ENCODE measurements around the gene TGFB1.
A peak's percentile ranks its signal among the peaks of the same experiment; 100 is the strongest.

The TGFB1 gene

DNA sequence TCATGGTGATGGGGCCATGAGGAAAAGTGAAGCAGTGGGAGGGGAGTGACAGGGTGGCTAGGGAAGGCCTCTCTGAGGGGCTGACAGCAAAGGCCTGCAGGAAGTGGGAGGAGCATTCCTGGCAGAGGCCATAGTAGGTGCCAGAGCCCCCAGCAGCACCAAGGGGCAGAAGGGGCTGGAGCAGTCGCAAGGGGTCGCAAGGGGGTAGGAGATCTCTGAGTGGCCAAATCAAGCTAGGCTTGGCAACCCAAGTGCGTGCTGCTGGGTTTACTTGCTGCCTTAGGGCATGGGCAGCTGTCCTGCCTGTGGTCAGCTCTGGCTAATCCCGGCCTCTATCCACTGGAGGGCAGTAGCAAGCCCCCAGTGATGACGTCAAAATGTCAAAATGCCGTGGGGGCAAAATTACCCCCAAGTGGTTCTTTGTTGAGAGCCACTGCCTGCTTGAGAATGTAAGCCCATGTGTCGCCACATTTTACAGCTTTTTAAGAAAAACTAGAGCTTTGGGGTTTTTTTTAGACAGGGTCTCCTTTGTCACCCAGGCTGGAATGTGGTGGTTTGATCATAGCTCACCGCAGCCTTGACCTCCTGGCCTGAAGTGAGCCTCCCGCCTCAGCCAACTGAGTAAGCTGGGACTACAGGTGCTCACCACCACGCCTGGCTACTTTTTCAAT is 32.0 kb downstream of the TGFB1 start:
- no peak for DNase-seq

DNA sequence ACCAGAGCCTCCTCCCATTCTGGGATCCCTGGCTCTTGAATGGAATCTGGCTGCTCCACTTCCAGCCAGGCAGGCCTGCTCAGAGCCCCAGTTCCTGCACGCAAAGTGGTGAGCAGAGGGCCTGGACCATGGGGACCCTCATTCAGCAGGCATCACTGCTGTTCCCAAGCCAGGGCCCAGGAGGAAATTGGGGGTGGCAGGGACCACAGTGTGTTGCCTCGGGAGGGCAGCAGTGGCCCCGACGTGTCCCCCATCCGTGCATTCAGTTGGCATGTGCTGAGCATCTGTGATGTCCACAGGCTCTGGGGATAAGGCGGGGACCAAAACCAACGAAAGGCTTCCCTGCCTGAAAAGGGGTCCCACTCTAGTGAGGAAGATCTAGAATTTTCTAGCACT is 32.5 kb downstream of the TGFB1 start:
- DNase-seq: no peak

DNA sequence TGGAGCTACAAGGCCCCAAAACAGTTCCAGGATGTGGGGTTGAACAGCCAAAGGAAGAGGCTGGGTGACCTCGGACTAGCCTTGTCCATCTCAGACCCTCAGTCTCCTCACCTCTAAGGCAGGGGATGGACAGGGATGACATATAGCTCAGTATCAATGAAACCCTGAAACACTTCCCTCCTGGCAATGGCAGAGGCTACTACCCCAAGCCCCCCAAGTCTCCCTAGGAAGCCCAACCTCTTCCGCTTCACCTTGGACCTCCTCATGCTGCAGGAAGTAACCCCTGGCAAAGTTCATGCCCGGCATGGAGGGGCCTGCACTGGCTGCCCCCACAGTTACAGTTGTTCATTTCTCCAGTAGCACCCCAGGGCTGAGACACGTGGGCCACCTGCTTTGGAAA is 33.2 kb downstream of the TGFB1 start:
- DNase-seq: no peak

- no peak for DNase-seq
Observed at GRCh38 chr19:41320185-41320518, 33.6 kb downstream of the TGFB1 start.

GRCh38 chr19:41319500-41320184 is 34.1 kb downstream of the TGFB1 start:
- no peak for DNase-seq

DNA sequence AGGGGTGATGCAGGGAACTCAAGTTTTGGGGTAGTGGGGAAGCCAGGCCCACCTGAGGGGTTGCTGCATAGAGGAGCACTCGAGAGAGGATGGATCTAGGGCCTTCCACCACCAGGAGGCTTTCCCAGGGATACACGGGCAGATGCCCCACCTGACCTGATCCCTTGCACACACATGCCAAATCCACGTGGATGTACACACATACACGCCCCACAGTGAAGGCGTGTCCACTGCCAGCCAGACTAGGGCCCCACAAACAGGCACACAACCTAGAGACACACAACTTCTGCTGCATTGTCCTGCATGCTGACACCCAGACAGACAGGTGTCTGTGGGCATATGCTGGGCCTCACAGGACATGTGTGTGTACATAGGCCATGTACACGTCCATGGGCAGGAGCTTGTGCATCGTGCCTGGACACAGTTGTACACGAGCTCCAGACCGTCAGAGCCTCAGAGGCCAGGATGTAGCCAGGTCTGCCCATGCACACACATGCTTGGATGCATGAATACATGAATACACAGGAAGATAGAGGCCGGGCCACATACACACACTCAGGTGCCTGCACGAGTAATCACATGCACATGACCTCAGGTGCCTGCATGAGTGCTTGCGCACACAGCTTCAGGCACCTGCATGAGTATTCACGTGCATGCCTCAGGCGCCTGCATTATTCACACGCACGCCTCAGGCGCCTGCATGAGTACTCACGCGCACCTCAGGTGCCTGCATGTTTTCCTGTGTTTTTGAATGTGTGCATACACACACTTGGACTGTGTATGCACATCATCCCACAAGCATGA is 34.8 kb downstream of the TGFB1 start:
- no peak for DNase-seq

DNA sequence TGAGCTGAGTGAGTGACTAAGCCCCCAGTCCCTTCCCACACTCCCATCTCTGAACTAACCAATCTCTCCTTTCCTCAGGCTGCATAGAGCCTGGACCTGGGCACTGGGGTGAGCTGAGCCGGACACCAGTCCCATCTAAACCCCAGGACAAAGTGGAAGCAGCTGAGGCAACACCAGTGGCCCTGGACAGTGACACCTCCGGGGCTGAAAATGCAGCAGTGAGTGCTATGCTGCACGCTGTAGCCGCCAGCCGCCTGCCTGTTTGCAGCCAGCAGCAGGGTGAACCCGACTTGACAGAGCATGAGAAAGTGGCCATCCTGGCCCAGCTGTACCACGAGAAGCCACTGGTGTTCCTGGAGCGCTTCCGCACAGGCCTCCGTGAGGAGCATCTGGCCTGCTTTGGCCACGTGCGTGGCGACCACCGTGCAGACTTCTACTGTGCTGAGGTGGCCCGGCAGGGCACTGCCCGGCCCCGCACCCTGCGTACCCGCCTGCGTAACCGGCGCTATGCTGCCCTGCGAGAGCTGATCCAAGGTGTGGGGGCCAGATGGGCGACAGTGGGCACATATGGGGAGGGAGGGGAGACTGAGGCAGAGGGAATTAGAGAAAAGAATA is 37.3 kb downstream of the TGFB1 start:
- DNase-seq: no peak

DNA sequence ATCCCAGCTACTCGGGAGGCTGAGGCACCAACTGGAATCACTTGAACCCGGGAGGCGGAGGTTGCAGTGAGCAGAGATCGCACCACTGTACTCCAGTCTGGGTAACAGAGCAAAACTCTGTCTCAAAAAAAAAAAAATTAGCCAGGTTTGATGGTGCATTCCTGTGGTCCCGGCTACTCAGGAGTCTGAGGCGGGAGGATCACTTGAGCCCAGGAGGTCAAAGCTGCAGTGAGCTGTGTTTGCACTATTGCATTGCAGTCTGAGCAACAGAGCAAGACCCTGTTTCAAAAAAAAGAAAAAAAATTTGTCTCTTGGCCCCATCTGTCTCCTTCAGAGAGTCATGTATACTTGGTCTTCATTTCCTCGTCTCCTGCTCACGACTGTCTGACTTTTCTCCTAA is 42.1 kb downstream of the TGFB1 start:
- DNase-seq: no peak

- no peak for DNase-seq
Observed at GRCh38 chr19:41311072-41311471, 42.6 kb downstream of the TGFB1 start.

DNA sequence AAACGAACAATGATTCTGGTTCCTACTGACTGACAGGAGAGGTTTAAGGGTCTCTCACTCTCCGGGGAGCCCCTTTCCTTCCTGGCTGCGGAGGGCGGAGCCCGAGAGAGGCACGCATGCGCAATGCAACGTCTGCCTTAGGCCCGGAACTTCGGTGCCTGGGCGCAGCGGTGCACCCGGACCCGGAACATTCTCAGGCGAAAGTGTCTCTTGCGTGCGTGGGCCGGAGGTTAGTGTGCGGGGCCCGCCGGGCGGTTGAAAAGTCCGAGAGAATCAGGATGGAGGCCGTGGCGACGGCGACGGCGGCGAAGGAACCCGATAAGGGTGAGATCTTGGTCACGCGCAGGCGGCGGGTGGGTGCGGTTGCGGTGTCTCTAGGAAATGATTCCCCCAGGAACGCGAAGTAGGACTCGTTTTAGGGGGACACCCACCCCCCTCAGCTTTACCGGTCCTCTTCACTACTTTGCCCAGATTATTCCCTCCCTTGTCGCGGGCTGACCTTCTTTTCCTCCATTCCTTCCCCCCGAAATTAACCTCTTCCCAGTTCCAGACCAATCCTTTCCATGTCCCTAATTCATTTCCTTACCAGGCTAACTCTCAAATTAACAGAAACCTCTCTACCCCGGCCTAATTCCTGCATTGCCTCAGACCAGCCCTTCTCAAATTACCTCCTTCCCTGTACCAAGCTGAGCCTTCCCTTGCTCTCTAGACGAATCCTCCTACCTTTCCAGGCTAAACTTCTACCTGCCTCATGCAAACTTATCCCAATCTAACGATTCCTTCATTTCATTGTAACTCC is 43.5 kb downstream of the TGFB1 start, which contains the start of gene CCDC97:
Gene CCDC97 (plus strand): TSS at position 140 of the 799 bp plus-strand sequence. CDS start 139 bp downstream, at position 279.
- peak; percentile 99 for DNase-seq

- DNase-seq: peak; percentile 27
Observed at GRCh38 chr19:41309180-41310032, 44.3 kb downstream of the TGFB1 start.

- DNase-seq: peak; percentile 73
Observed at GRCh38 chr19:41308450-41309179, 45.1 kb downstream of the TGFB1 start.

DNA sequence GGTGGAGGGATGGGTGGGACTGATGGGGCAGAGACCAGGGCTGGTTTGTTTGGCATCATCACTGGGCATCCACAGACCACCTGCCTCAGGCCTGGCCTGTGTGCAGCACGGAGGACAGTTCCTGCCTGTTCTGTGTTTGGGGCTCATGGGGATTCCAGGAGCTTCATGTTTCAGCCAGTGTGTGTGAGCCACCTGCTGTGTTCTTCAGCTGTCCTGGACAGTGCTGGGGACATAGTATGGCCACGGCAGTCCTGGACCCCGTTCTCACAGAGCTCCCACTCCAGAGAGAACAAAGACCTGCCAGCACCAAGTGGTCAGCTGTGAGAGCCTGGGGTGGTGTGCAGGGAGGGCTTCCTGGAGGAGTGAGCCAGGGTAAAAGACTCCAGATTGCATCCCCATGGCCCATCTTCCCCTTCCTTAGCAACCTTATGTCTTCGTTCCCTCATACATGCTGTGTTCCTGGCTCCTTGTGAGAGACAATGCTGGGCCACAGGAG is 45.7 kb downstream of the TGFB1 start:
- DNase-seq: no peak

- no peak for DNase-seq
Observed at GRCh38 chr19:41307090-41307875, 46.4 kb downstream of the TGFB1 start.

DNA sequence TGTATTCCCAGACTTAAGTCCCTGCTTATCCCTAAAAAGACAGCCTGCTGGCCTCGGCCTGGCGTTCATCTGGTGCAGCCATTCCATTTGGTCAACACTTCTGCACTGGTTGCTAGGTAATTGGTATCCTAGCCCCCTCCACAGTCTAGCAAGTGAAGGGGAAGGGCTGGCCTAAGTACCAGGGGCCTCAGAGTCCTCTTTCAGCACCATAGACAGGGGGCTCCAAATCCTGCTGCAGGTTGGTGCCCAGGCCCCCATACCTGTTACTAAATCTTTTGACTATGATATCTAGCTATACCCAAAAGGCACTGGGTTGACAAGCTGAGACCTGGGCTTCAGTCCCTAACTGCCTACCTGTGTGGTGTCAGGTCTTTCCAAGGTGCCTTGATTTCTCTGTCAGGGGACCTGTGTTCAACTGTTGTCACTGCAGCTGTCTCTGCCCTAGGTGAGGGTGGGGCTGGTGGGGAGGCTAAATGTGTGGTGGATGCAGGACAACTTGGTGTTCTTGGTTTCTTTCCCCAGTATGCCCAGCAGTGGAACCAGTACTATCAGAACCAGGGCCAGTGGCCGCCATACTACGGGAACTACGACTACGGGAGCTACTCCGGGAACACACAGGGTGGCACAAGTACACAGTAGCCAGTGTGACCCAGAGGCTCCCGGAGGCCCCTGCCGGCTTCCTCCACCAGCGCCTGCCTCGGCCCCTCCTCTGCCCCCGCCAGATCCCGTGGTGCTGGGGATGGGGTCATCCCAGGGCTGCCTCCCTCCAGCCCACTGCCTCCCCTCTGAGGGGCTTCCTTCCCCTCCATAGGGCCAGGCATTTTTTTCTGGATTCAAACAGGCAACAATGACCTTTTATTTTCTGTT is 47.6 kb downstream of the TGFB1 start:
- no peak for DNase-seq

DNA sequence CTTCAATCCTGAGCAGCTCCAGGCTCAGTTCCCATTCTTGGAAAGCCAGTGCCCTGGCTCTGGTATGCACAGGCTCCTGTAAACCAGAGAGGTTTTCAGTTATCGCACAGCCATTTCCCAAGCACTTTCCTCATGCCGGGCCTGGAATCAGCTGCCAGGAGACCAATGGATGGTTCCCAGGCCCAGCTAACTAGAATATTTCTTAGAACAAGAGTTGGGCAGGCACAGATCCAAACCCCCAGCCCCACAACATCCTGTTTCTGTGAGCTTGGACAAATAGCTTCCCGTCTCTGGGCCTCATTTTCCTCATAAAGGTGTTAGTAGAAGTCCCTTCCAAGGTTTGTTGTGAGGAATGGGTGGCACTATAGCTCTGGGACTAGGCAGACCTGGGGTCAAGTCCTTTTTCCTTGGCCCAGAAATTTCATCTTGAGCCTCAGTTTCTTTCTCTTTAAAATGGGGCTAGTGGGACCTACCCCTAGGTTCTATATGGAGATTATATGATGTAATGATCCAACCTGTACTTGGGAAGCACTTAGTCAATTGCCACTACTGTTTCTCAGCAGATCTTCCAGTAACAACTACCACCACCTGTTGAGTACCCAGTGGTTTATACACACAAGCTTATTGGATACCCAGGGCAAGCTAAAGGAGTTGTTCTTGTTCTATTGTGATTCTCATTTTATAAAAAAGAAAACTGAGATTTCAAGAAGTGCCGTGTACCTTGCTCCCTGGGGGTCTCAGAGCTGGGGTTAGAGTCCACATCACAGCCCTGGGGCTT is 48.8 kb downstream of the TGFB1 start:
- no peak for DNase-seq

DNA sequence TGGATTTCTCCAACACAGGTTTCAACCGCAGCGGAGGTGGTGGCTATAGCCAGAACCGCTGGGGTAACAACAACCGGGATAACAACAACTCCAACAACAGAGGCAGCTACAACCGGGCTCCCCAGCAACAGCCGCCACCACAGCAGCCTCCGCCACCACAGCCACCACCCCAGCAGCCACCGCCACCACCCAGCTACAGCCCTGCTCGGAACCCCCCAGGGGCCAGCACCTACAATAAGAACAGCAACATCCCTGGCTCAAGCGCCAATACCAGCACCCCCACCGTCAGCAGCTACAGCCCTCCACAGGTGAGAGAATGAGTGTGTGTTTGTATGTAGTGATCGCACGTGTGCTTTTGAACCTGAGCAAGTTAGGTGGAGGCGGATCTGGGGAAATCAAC is 49.8 kb downstream of the TGFB1 start:
- no peak for DNase-seq

Measured in right kidney (tissue), 1 donor.